HepG2 (cell line): ENCODE results near the gene DAB2IP. TPM values are rescaled to one million over a fixed set of nuclear protein-coding genes. Genes with fewer than 3 reads are reported as not detected.

ENCODE experiments used
- FOXO1 ChIP-seq: sonication (generic); formaldehyde crosslinking; IDR thresholded peaks from 2 replicates; pipeline ENCODE4 v1.4.0; 2020; ENCODE audit warnings: missing genetic modification reagents
- GATA4 ChIP-seq: sonication (generic); IDR thresholded peaks from 2 replicates; pipeline ENCODE4 v1.6.1; 2016; ENCODE audit warnings: antibody characterized with exemption, low read depth, borderline replicate concordance
- HMGXB4 ChIP-seq, 2 experiments: sonication (generic) in 1 of 2; formaldehyde crosslinking in 1 of 2; IDR thresholded peaks; 2 replicates each; pipeline versions ENCODE4 v1.4.0 to v1.6.1; 2018 to 2020; ENCODE audit warnings: missing genetic modification reagents in 2 of 2, borderline replicate concordance in 1 of 2, low read depth in 1 of 2, mild to moderate bottlenecking in 1 of 2, missing biosample characterization in 1 of 2
- NCOA1 ChIP-seq: sonication (generic); formaldehyde crosslinking; IDR thresholded peaks from 2 replicates; pipeline ENCODE4 v1.9.0; 2021; ENCODE audit warnings: missing genetic modification reagents
- NFRKB ChIP-seq: fragments of 450-650 bp; IDR thresholded peaks from 2 replicates; pipeline ENCODE4 v1.6.1; 2017
- PHF20 ChIP-seq: sonication (generic); formaldehyde crosslinking; IDR thresholded peaks from 2 replicates; pipeline ENCODE4 v1.5.0; 2020; ENCODE audit warnings: mild to moderate bottlenecking, missing genetic modification reagents
- RBM22 ChIP-seq: fragments of 200-400 bp; formaldehyde crosslinking; optimal IDR thresholded peaks from 2 replicates; pipeline ENCODE3; 2017; ENCODE audit warnings: mild to moderate bottlenecking, low read length, moderate library complexity
- SNAI1 ChIP-seq: sonication (generic); formaldehyde crosslinking; IDR thresholded peaks from 2 replicates; pipeline ENCODE4 v1.5.0; 2020; ENCODE audit warnings: mild to moderate bottlenecking, missing genetic modification reagents, borderline replicate concordance
- THAP11 ChIP-seq: IDR thresholded peaks from 2 replicates; pipeline ENCODE4 v1.6.1; 2016; ENCODE audit warnings: missing biosample characterization, missing genetic modification reagents
- ZBTB1 ChIP-seq: sonication (generic); formaldehyde crosslinking; IDR thresholded peaks from 2 replicates; pipeline ENCODE4 v1.4.0; 2020; ENCODE audit warnings: missing genetic modification reagents, borderline replicate concordance
- ZBTB7A ChIP-seq: sonication (generic); formaldehyde crosslinking; IDR thresholded peaks from 2 replicates; pipeline ENCODE4 v1.8.0; 2022; ENCODE audit warnings: mild to moderate bottlenecking, missing genetic modification reagents
- ZFP90 ChIP-seq: sonication (generic); formaldehyde crosslinking; IDR thresholded peaks from 2 replicates; pipeline ENCODE4 v1.8.0; 2022; ENCODE audit warnings: missing genetic modification reagents, mild to moderate bottlenecking, inconsistent platforms, borderline replicate concordance
- ZKSCAN5 ChIP-seq: sonication (generic); formaldehyde crosslinking; IDR thresholded peaks from 2 replicates; pipeline ENCODE4 v1.5.1; 2020; ENCODE audit warnings: mild to moderate bottlenecking, missing genetic modification reagents
- ZNF160 ChIP-seq: sonication (generic); formaldehyde crosslinking; IDR thresholded peaks from 2 replicates; pipeline ENCODE4 v1.8.0; 2022; ENCODE audit warnings: mild to moderate bottlenecking, inconsistent platforms, missing genetic modification reagents
- ZNF264 ChIP-seq: sonication (generic); formaldehyde crosslinking; IDR thresholded peaks from 2 replicates; pipeline ENCODE4 v1.4.0; 2020; ENCODE audit warnings: missing genetic modification reagents
- ZNF33B ChIP-seq: sonication (generic); formaldehyde crosslinking; IDR thresholded peaks from 2 replicates; pipeline ENCODE4 v1.5.1; 2020; ENCODE audit warnings: mild to moderate bottlenecking, missing genetic modification reagents
- ZNF343 ChIP-seq: sonication (generic); formaldehyde crosslinking; IDR thresholded peaks from 2 replicates; pipeline ENCODE4 v1.4.0; 2020; ENCODE audit warnings: mild to moderate bottlenecking, missing genetic modification reagents
- ZNF704 ChIP-seq: sonication (generic); formaldehyde crosslinking; IDR thresholded peaks from 2 replicates; pipeline ENCODE4 v1.8.1; 2023; ENCODE audit warnings: mild to moderate bottlenecking, inconsistent platforms, moderate library complexity, missing genetic modification reagents, borderline replicate concordance
- ZNF850 ChIP-seq: sonication (generic); formaldehyde crosslinking; conservative IDR thresholded peaks from 2 replicates; pipeline ENCODE4 v1.9.0; 2021; ENCODE audit warnings: mild to moderate bottlenecking, missing genetic modification reagents
- polyA plus RNA-seq, 8 experiments: library from polyadenylated mRNA; depleted of rRNA in 3 of 8; stranded (reverse) in 7 of 8; unstranded in 1 of 8; fragments of >200 nt; fragmentation: Illumina TruSeq in 4 of 8; extraction: Trizol in 4 of 8; gene quantifications; 2 replicates each; pipeline versions ENCODE4 v1.2.1 to v1.2.3, GENCODE V29; 2011 to 2016; ENCODE audit warnings: low read depth in 4 of 8, missing spikeins in 1 of 8, mixed read lengths in 1 of 8; ENCODE audit not compliant: insufficient read depth in 1 of 8
- total RNA-seq, 5 experiments: library from RNA; depleted of rRNA; stranded (reverse); fragments of >200 nt; fragmentation: Illumina TruSeq; extraction: Trizol; gene quantifications; 2 replicates each; pipeline ENCODE4 v1.2.3, GENCODE V29; 2016; ENCODE audit warnings: low read depth in 1 of 5
- TF ChIP-seq, protein P1 (sequence below): sonication (generic); formaldehyde crosslinking; IDR thresholded peaks from 2 replicates; pipeline ENCODE4 v1.4.0; 2020; ENCODE audit warnings: missing genetic modification reagents
- TF ChIP-seq, protein P2 (sequence below): sonication (generic); formaldehyde crosslinking; IDR thresholded peaks from 2 replicates; pipeline ENCODE4 v1.8.1; 2023; ENCODE audit warnings: mild to moderate bottlenecking, missing genetic modification reagents

Gene DAB2IP
- total and polyA plus RNA-seq, 2 of the 13 experiments (the other 11 are each of a cell fraction or from before 2014, with no cell fraction given), result 25.3 to 37.9 TPM

DNA sequence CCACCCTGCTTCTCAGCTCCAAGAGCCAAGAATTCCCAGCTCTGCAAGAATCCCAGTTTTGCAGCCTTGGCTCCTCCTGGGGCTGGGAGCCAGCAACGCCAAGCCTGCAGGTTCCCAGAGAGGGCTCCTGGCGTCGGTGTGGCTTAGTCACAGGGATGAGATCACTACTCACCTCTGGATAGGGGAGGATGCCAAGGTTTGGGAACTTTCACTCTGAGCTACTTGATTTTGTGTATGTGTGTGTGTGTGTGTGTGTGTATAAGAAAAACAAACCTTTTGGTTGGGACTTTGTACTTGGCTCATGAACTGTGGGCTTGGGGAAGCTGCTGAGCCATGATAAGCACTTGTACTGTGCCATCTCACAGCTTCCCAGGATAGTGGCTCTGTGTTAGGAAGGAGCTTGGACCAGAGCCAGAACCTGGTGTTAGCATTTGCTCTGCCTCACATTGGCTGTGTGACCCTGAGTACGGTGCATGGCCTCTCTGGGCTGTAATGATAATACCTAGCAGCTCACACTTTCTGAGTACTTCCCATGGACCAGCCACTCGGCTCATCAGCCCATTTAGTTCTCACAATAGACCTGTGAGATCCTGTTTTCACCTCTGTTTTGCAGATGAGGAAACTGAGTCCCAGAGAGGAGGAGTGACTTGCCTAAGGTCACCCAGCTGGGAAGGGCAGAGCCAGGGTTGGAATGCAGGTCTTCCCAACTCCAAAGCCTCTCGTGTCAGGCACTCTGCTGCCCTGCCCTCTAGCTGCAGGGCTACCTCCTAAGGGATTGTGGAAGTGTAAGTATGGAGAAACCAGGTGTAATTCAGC is 41.4 kb upstream of the DAB2IP start (continued):
- TF ChIP-seq GATA4 (no peak), NFRKB (no peak), ZNF704 (CRISPR knock-in tag) (no peak), RBM22 (no peak), HMGXB4 (CRISPR knock-in tag; IDR thresholded peaks at IDR 0.05; ENCODE audit: borderline replicate concordance in 1 of 2, low read depth in 1 of 2) (peak in 1 of 2 experiments; percentile 24; a peak in 1 of 4 replicates), NCOA1 (CRISPR knock-in tag) (no peak), SNAI1 (CRISPR knock-in tag) (no peak), FOXO1 (CRISPR knock-in tag) (peak; percentile 52; the same call in 1 of the 2 replicates), THAP11 (CRISPR knock-in tag) (no peak), PHF20 (CRISPR knock-in tag) (no peak), ZBTB7A (CRISPR knock-in tag) (no peak), ZNF33B (no peak), ZNF850 (CRISPR knock-in tag) (no peak), ZNF264 (peak; percentile 68; the same call in 1 of the 2 replicates), ZKSCAN5 (CRISPR knock-in tag) (no peak), ZFP90 (CRISPR knock-in tag) (no peak), ZBTB1 (no peak), ZNF343 (no peak), ZNF160 (CRISPR knock-in tag) (no peak)
- TF ChIP-seq, protein P1, sequence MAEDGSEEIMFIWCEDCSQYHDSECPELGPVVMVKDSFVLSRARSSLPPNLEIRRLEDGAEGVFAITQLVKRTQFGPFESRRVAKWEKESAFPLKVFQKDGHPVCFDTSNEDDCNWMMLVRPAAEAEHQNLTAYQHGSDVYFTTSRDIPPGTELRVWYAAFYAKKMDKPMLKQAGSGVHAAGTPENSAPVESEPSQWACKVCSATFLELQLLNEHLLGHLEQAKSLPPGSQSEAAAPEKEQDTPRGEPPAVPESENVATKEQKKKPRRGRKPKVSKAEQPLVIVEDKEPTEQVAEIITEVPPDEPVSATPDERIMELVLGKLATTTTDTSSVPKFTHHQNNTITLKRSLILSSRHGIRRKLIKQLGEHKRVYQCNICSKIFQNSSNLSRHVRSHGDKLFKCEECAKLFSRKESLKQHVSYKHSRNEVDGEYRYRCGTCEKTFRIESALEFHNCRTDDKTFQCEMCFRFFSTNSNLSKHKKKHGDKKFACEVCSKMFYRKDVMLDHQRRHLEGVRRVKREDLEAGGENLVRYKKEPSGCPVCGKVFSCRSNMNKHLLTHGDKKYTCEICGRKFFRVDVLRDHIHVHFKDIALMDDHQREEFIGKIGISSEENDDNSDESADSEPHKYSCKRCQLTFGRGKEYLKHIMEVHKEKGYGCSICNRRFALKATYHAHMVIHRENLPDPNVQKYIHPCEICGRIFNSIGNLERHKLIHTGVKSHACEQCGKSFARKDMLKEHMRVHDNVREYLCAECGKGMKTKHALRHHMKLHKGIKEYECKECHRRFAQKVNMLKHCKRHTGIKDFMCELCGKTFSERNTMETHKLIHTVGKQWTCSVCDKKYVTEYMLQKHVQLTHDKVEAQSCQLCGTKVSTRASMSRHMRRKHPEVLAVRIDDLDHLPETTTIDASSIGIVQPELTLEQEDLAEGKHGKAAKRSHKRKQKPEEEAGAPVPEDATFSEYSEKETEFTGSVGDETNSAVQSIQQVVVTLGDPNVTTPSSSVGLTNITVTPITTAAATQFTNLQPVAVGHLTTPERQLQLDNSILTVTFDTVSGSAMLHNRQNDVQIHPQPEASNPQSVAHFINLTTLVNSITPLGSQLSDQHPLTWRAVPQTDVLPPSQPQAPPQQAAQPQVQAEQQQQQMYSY (CRISPR knock-in tag), result no peak
- TF ChIP-seq, protein P2, sequence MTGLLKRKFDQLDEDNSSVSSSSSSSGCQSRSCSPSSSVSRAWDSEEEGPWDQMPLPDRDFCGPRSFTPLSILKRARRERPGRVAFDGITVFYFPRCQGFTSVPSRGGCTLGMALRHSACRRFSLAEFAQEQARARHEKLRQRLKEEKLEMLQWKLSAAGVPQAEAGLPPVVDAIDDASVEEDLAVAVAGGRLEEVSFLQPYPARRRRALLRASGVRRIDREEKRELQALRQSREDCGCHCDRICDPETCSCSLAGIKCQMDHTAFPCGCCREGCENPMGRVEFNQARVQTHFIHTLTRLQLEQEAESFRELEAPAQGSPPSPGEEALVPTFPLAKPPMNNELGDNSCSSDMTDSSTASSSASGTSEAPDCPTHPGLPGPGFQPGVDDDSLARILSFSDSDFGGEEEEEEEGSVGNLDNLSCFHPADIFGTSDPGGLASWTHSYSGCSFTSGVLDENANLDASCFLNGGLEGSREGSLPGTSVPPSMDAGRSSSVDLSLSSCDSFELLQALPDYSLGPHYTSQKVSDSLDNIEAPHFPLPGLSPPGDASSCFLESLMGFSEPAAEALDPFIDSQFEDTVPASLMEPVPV (CRISPR knock-in tag), result no peak
